HCT116 (cell line): ENCODE data around the gene UGGT2. TPM values are rescaled to one million over a fixed set of nuclear protein-coding genes. Genes with fewer than 3 reads are reported as not detected.
"Not testable (repeated sequence)": the region's sequence is repeated elsewhere in the genome, so short reads cannot be mapped to it uniquely, and the experiment has no call there.

Experiments used
- ATAC-seq: fragments of 200-7000 bp; cut with Tn5 transposase; 2 replicates; pipeline ENCODE4 v1.9.1; 2020; ENCODE audit warnings: mild to moderate bottlenecking, moderate library complexity
- BruUV-seq: library from RNA; stranded (reverse); fragments of 400-500 nt; replicated peaks from 2 replicates; lab custom pipeline; 2021; lab: Mats Ljungman, UMichigan
- CTCF ChIA-PET: fragments of 300-600 bp; sonication (Branson Sonifier 250); formaldehyde crosslinking; loops from one replicate; lab custom pipeline; 2021; ENCODE audit warnings: antibody characterized with exemption; lab: Charles Lee
- POLR2A ChIA-PET: fragments of 300-600, 350-600 bp; sonication (Branson Sonifier 250); formaldehyde crosslinking; loops from one replicate; lab custom pipeline; 2021; ENCODE audit warnings: antibody characterized with exemption; lab: Charles Lee
- RAD21 ChIA-PET, 2 experiments: fragments of 300-600 bp; sonication (Branson Sonifier 250); formaldehyde crosslinking; loops; one replicate each; lab custom pipeline; 2023; ENCODE audit warnings: low total read pairs in 2 of 2; ENCODE audit not compliant: uncharacterized antibody in 2 of 2, unreplicated experiment in 2 of 2, low non-redundant PET in 1 of 2; lab: Charles Lee
- DNase-seq: peaks from one replicate; pipeline ENCODE4 v3.0.0-alpha.2; 2010; ENCODE audit warnings: low read depth, low spot score
- H2AFZ ChIP-seq: fragments of 200-600 bp; shearing (Covaris generic), sonication (generic); 2 replicates; pipeline ENCODE4 v1.6.1; 2017; ENCODE audit warnings: low read depth, mixed run types, mixed read lengths, antibody characterized with exemption, low read length; ENCODE audit not compliant: poor library complexity, severe bottlenecking
- H3K27ac ChIP-seq: 2 replicates; pipeline ENCODE4 v1.5.1; 2012; ENCODE audit warnings: low read depth, low read length
- H3K27me3 ChIP-seq: fragments of 200-600 bp; sonication (generic); 2 replicates; pipeline ENCODE4 v1.6.1; 2016; ENCODE audit warnings: mixed run types, low read length, mixed read lengths; ENCODE audit not compliant: insufficient read depth
- H3K36me3 ChIP-seq, 2 experiments: fragments of 200-500 bp in 1 of 2; fragments of 200-600 bp in 1 of 2; sonication (Bioruptor generic) in 1 of 2; sonication (generic) in 1 of 2; 2 replicates each; pipeline versions ENCODE4 v1.5.1 to v1.6.1; 2014 to 2016; ENCODE audit warnings: low read length in 2 of 2, inconsistent platforms in 1 of 2, mixed read lengths in 1 of 2, mixed run types in 1 of 2; ENCODE audit not compliant: insufficient read depth in 2 of 2, control insufficient read depth in 1 of 2
- H3K4me1 ChIP-seq, 2 experiments: fragments of 200-600 bp in 1 of 2; sonication (generic) in 1 of 2; 2 replicates each; pipeline versions ENCODE4 v1.5.1 to v1.6.1; 2012 to 2017; ENCODE audit warnings: low read length in 2 of 2, inconsistent platforms in 1 of 2, mild to moderate bottlenecking in 1 of 2, mixed read lengths in 1 of 2, mixed run types in 1 of 2, moderate library complexity in 1 of 2; ENCODE audit not compliant: insufficient read depth in 2 of 2, control insufficient read depth in 1 of 2
- H3K4me2 ChIP-seq: fragments of 200-600 bp; sonication (generic); 2 replicates; pipeline ENCODE4 v1.6.1; 2017; ENCODE audit warnings: mixed run types, low read length, mixed read lengths
- H3K4me3 ChIP-seq, 2 experiments: fragments of 200-600 bp in 1 of 2; sonication (generic) in 1 of 2; replicated peaks in 1 of 2; 2 replicates each; pipeline ENCODE4 v1.5.1; 2011 to 2016; ENCODE audit warnings: low read length in 2 of 2, control low read depth in 1 of 2, low read depth in 1 of 2, mild to moderate bottlenecking in 1 of 2, mixed read lengths in 1 of 2, mixed run types in 1 of 2
- H3K79me2 ChIP-seq: fragments of 200-600 bp; sonication (generic); 2 replicates; pipeline ENCODE4 v1.6.1; 2017; ENCODE audit warnings: mild to moderate bottlenecking, mixed run types, low read length, moderate library complexity, mixed read lengths; ENCODE audit not compliant: insufficient read depth
- H3K9ac ChIP-seq: fragments of 200-600 bp; sonication (generic); 2 replicates; pipeline ENCODE4 v1.6.1; 2016; ENCODE audit warnings: low read length, mixed read lengths
- H3K9me2 ChIP-seq: fragments of 200-600 bp; sonication (generic), shearing (Covaris generic); 2 replicates; pipeline ENCODE4 v1.6.1; 2017; ENCODE audit warnings: mixed run types, mild to moderate bottlenecking, moderate library complexity; ENCODE audit not compliant: insufficient read depth
- H3K9me3 ChIP-seq, 2 experiments: fragments of 200-500 bp in 1 of 2; fragments of 200-600 bp in 1 of 2; sonication (Bioruptor generic) in 1 of 2; sonication (generic) in 1 of 2; 2 replicates each; pipeline ENCODE4 v1.6.1; 2014 to 2017; ENCODE audit warnings: low read length in 2 of 2, mixed read lengths in 2 of 2, inconsistent platforms in 1 of 2, low read depth in 1 of 2, mild to moderate bottlenecking in 1 of 2, mixed run types in 1 of 2, moderate library complexity in 1 of 2; ENCODE audit not compliant: control insufficient read depth in 1 of 2, insufficient read depth in 1 of 2
- H4K20me1 ChIP-seq: fragments of 200-600 bp; sonication (generic), shearing (Covaris generic); 2 replicates; pipeline ENCODE4 v1.6.1; 2017; ENCODE audit warnings: mixed run types, mild to moderate bottlenecking, moderate library complexity; ENCODE audit not compliant: insufficient read depth
- CEBPB ChIP-seq: IDR thresholded peaks from 2 replicates; pipeline ENCODE4 v1.6.1; 2012; ENCODE audit warnings: low read depth
- EGR1 ChIP-seq: IDR thresholded peaks from 2 replicates; pipeline ENCODE4 v1.6.1; 2012; ENCODE audit warnings: low read depth
- ELF1 ChIP-seq: IDR thresholded peaks from 2 replicates; pipeline ENCODE4 v1.6.1; 2012; ENCODE audit warnings: low read depth, borderline replicate concordance
- EZH2 ChIP-seq: fragments of 200-600 bp; sonication (generic); IDR thresholded peaks from 2 replicates; pipeline ENCODE4 v1.6.1; 2017; ENCODE audit warnings: antibody characterized with exemption, mixed run types
- EZH2phosphoT487 ChIP-seq: fragments of 200-600 bp; IDR thresholded peaks from 2 replicates; pipeline ENCODE4 v1.6.1; 2018; ENCODE audit warnings: antibody characterized with exemption, borderline replicate concordance
- FOSL1 ChIP-seq: IDR thresholded peaks from 2 replicates; pipeline ENCODE4 v1.6.1; 2012; ENCODE audit warnings: low read depth
- JUND ChIP-seq: IDR thresholded peaks from 2 replicates; pipeline ENCODE4 v1.6.1; 2012
- MAX ChIP-seq: IDR thresholded peaks from 2 replicates; pipeline ENCODE4 v1.6.1; 2012
- POLR2A ChIP-seq: IDR thresholded peaks from 2 replicates; pipeline ENCODE4 v1.7.0; 2011; ENCODE audit warnings: borderline replicate concordance; ENCODE audit not compliant: insufficient read depth, insufficient read length; ENCODE audit errors: extremely low read depth
- POLR2AphosphoS5 ChIP-seq: IDR thresholded peaks from 2 replicates; pipeline ENCODE4 v1.6.1; 2011; ENCODE audit warnings: mild to moderate bottlenecking, low read depth, low read length, moderate library complexity
- SP1 ChIP-seq: IDR thresholded peaks from 2 replicates; pipeline ENCODE4 v1.6.1; 2012; ENCODE audit warnings: low read depth
- intact Hi-C: fragments of 100-400 bp; cut with micrococcal nuclease; formaldehyde crosslinking; loops from 2 replicates; pipeline ENCODE4 v1.10.0; 2022
- total RNA-seq: library from RNA; stranded (reverse); gene quantifications from one replicate; pipeline ENCODE4 v1.2.1, GENCODE V29; 2021; ENCODE audit not compliant: unreplicated experiment
- TF ChIP-seq, protein P1 (sequence below), 3 experiments: fragments of 200-600 bp in 1 of 3; sonication (generic) in 1 of 3; IDR thresholded peaks in 2 of 3; conservative IDR thresholded peaks in 1 of 3; 2 replicates each; pipeline ENCODE4 v1.5.1; 2012 to 2017; ENCODE audit warnings: low read depth in 2 of 3, low read length in 2 of 3, antibody characterized with exemption in 1 of 3, borderline replicate concordance in 1 of 3, control low read depth in 1 of 3, mild to moderate bottlenecking in 1 of 3, mixed read lengths in 1 of 3, mixed run types in 1 of 3, moderate library complexity in 1 of 3; ENCODE audit not compliant: insufficient read depth in 1 of 3

UGGT2 gene
- total RNA-seq, 1 experiment from 2014 or later, result 27.1 TPM

GRCh38 chr13:95793018-95793555 lies 260.1 kb downstream of the UGGT2 start:
- Histone ChIP-seq H4K20me1 (no peaks in the 10 kb centered on the region), H3K9me3 (no peaks in the 10 kb centered on the region), H2AFZ (no peak overlapping the region), H3K4me1 (no peaks in the 10 kb centered on the region), H3K9ac (no peak overlapping the region), H3K9me2 (no peaks in the 10 kb centered on the region), H3K27me3 (no peaks in the 10 kb centered on the region), H3K27ac (no peak overlapping the region), H3K36me3 (peaks cover 0 to 3% of the 10 kb centered on the region in 2 experiments; a peak in 1 of 4 replicates), H3K79me2 (no peaks in the 10 kb centered on the region), H3K4me2 (no peak overlapping the region), H3K4me3 (no peak overlapping the region)
- no peak for TF ChIP-seq EZH2
- no peak for TF ChIP-seq POLR2A
- TF ChIP-seq MAX, result no peak
- no peak for TF ChIP-seq JUND
- no peak for TF ChIP-seq SP1
- TF ChIP-seq EGR1, result no peak
- TF ChIP-seq FOSL1, result no peak
- TF ChIP-seq ELF1, result no peak
- no peak for TF ChIP-seq EZH2phosphoT487
- no peak for TF ChIP-seq CEBPB
- no peak for DNase-seq
- ChIA-PET RAD21 (no interaction called here), CTCF (no interaction called here), POLR2A (no interaction called here)
- ATAC-seq, result no peak
- BruUV-seq, result TSS peak; percentile 25
- intact Hi-C loops, result no loop called here

GRCh38 chr13:95791084-95791722 lies 262.0 kb downstream of the UGGT2 start:
- BruUV-seq, result no TSS peak
- Histone ChIP-seq H3K27me3 (no peaks in the 10 kb centered on the region), H3K9me3 (no peaks in the 10 kb centered on the region), H3K4me2 (no peak overlapping the region), H3K79me2 (no peaks in the 10 kb centered on the region), H3K36me3 (peaks cover 0 to 3% of the 10 kb centered on the region in 2 experiments; a peak in 1 of 4 replicates), H2AFZ (no peak overlapping the region), H3K9ac (no peak overlapping the region), H3K9me2 (no peaks in the 10 kb centered on the region), H3K4me1 (no peaks in the 10 kb centered on the region), H3K4me3 (no peak overlapping the region), H3K27ac (no peak overlapping the region), H4K20me1 (no peaks in the 10 kb centered on the region)
- ATAC-seq (no peak), DNase-seq (no peak)
- CTCF ChIA-PET, result interaction anchor here (1.4 kb wide), 1 partner anchor 43 kb away, joined by 3 read pairs; no protein-coding TSS in a partner anchor
- RAD21 ChIA-PET, result no interaction called here
- POLR2A ChIA-PET, result no interaction called here
- intact Hi-C loops, result no loop called here
- no peak for TF ChIP-seq POLR2A
- TF ChIP-seq ELF1, result no peak
- TF ChIP-seq, protein P1, sequence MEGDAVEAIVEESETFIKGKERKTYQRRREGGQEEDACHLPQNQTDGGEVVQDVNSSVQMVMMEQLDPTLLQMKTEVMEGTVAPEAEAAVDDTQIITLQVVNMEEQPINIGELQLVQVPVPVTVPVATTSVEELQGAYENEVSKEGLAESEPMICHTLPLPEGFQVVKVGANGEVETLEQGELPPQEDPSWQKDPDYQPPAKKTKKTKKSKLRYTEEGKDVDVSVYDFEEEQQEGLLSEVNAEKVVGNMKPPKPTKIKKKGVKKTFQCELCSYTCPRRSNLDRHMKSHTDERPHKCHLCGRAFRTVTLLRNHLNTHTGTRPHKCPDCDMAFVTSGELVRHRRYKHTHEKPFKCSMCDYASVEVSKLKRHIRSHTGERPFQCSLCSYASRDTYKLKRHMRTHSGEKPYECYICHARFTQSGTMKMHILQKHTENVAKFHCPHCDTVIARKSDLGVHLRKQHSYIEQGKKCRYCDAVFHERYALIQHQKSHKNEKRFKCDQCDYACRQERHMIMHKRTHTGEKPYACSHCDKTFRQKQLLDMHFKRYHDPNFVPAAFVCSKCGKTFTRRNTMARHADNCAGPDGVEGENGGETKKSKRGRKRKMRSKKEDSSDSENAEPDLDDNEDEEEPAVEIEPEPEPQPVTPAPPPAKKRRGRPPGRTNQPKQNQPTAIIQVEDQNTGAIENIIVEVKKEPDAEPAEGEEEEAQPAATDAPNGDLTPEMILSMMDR (IDR thresholded peaks at IDR 0.05 in 2 of 3, conservative IDR thresholded peaks at IDR 0.05 in 1 of 3; ENCODE audit: borderline replicate concordance in 1 of 3, insufficient read depth in 1 of 3, low read depth in 2 of 3, low read length in 2 of 3), result no peak
- no peak for TF ChIP-seq POLR2AphosphoS5
- TF ChIP-seq EGR1, result no peak

DNA sequence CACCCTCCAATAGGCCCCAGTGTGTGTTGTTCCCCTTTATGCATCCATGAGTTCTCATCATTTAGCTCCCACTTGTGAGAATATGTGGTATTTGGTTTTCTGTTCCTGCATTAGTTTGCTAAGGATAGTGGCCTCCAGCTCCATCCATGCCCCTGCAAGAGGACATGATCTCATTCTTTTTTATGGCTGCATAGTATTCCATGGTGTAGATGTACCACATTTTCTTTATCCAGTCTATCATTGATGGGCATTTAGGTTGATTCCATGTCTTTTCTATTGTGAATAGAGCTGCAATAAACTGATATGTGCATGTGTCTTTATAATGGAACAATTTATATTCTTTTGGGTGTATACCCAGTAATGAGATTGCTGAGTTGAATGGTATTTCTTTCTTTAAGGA lies 263.9 kb downstream of the UGGT2 start:
- H3K9ac ChIP-seq, H3K9me2 ChIP-seq, BruUV-seq, DNase-seq, H2AFZ ChIP-seq, H3K27me3 ChIP-seq, CTCF ChIA-PET, H3K4me2 ChIP-seq, H3K27ac ChIP-seq, H3K9me3 ChIP-seq, H4K20me1 ChIP-seq, intact Hi-C loops, POLR2A ChIA-PET, H3K4me3 ChIP-seq, H3K36me3 ChIP-seq, ATAC-seq, H3K4me1 ChIP-seq, H3K79me2 ChIP-seq: not testable (repeated sequence)
- RAD21 ChIA-PET, result interaction anchor here in 1 of 2 experiments (0.7 kb wide), 1 partner anchor 118 kb away, joined by 3 read pairs; no protein-coding TSS in a partner anchor
